Panc1 (cell line): ENCODE data around the gene EHBP1.

ENCODE experiments used
- POLR2AphosphoS5 ChIP-seq: IDR thresholded peaks from 2 replicates; pipeline ENCODE4 v1.6.1; 2012; ENCODE audit warnings: mild to moderate bottlenecking, low read depth, low read length, moderate library complexity
- SIN3A ChIP-seq: IDR thresholded peaks from 2 replicates; pipeline ENCODE4 v1.6.1; 2012; ENCODE audit warnings: low read depth, mild to moderate bottlenecking, low read length, moderate library complexity, borderline replicate concordance; ENCODE audit not compliant: insufficient read depth
- TF ChIP-seq, protein P1 (sequence below): fragments of 450-650 bp; IDR thresholded peaks from 2 replicates; pipeline ENCODE4 v1.5.1; 2017; ENCODE audit warnings: mild to moderate bottlenecking

- TF ChIP-seq SIN3A (no peak), POLR2AphosphoS5 (no peak)
- TF ChIP-seq, protein P1, sequence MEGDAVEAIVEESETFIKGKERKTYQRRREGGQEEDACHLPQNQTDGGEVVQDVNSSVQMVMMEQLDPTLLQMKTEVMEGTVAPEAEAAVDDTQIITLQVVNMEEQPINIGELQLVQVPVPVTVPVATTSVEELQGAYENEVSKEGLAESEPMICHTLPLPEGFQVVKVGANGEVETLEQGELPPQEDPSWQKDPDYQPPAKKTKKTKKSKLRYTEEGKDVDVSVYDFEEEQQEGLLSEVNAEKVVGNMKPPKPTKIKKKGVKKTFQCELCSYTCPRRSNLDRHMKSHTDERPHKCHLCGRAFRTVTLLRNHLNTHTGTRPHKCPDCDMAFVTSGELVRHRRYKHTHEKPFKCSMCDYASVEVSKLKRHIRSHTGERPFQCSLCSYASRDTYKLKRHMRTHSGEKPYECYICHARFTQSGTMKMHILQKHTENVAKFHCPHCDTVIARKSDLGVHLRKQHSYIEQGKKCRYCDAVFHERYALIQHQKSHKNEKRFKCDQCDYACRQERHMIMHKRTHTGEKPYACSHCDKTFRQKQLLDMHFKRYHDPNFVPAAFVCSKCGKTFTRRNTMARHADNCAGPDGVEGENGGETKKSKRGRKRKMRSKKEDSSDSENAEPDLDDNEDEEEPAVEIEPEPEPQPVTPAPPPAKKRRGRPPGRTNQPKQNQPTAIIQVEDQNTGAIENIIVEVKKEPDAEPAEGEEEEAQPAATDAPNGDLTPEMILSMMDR, result no peak
Measured at GRCh38 chr2:63003351-63003750, 297.8 kb downstream of the EHBP1 start.
